NOMO-1 (cell line): Measurements from ENCODE around the gene AANAT.
A peak's percentile ranks its signal among the peaks of the same experiment; 100 is the strongest.

ENCODE experiments used
- DNase-seq, 2 experiments: peaks; one replicate each; lab custom pipeline; 2025; ENCODE audit not compliant: unreplicated experiment in 2 of 2; lab: John Stamatoyannopoulos, UW

AANAT gene

GRCh38 chr17:76467809-76468633 lies 618 bp downstream of the AANAT start:
- DNase-seq, result no peak

- no peak for DNase-seq
Observed at GRCh38 chr17:76468634-76469010, 1.2 kb downstream of the AANAT start.

- no peak for DNase-seq
Observed at GRCh38 chr17:76469076-76469990, 1.9 kb downstream of the AANAT start.

- DNase-seq, result no peak
Observed at GRCh38 chr17:76469991-76470739, 2.8 kb downstream of the AANAT start.

GRCh38 chr17:76471498-76472257 lies 4.3 kb downstream of the AANAT start:
- no peak for DNase-seq

GRCh38 chr17:76472258-76472645 lies 4.8 kb downstream of the AANAT start:
- DNase-seq, result no peak

- DNase-seq, result no peak
Observed at GRCh38 chr17:76472726-76473125, 5.3 kb downstream of the AANAT start.

- no peak for DNase-seq
Observed at GRCh38 chr17:76473541-76473985, 6.2 kb downstream of the AANAT start.

GRCh38 chr17:76474238-76474637 lies 6.8 kb downstream of the AANAT start:
- no peak for DNase-seq

- no peak for DNase-seq
Observed at GRCh38 chr17:76474894-76475293, 7.5 kb downstream of the AANAT start.

- no peak for DNase-seq
Observed at GRCh38 chr17:76475302-76475701, 7.9 kb downstream of the AANAT start.

- no peak for DNase-seq
Observed at GRCh38 chr17:76476736-76477135, 9.3 kb downstream of the AANAT start.

GRCh38 chr17:76477576-76477975 lies 10.2 kb downstream of the AANAT start:
- no peak for DNase-seq

- DNase-seq, result no peak
Observed at GRCh38 chr17:76478097-76478496, 10.7 kb downstream of the AANAT start.

GRCh38 chr17:76478730-76479514 lies 11.5 kb downstream of the AANAT start:
- no peak for DNase-seq

GRCh38 chr17:76479515-76480060 lies 12.2 kb downstream of the AANAT start:
- no peak for DNase-seq

GRCh38 chr17:76480632-76481031 lies 13.2 kb downstream of the AANAT start:
- peak in 1 of 2 experiments; percentile 44 for DNase-seq

GRCh38 chr17:76481071-76481655 lies 13.8 kb downstream of the AANAT start:
- peak; percentile 32 to 63 for DNase-seq

- no peak for DNase-seq
Observed at GRCh38 chr17:76484228-76484725, 16.9 kb downstream of the AANAT start.
